Right ventricle myocardium inferior (tissue), 1 donor: Measurements from ENCODE around the gene LCN10. TPM values are rescaled to one million over a fixed set of nuclear protein-coding genes. Genes with fewer than 3 reads are reported as not detected.
"Not testable (repeated sequence)": the region's sequence is repeated elsewhere in the genome, so short reads cannot be mapped to it uniquely, and the experiment has no call there.

ENCODE experiments used
- ATAC-seq: fragments of 200-7000 bp; cut with Tn5 transposase; one replicate; pipeline ENCODE4 v1.9.1; 2020; ENCODE audit warnings: mild to moderate bottlenecking, moderate library complexity
- DNase-seq: peaks from one replicate; pipeline ENCODE4 v3.0.0; 2021; ENCODE audit errors: missing footprints
- intact Hi-C: fragments of 100-400 bp; cut with DNase I; formaldehyde crosslinking; loops from one replicate; pipeline ENCODE4 v1.11.0; 2022
- long read RNA-seq: library from polyadenylated mRNA; unstranded; transcript quantifications from one replicate; pipeline ENCODE4 v2.0.0, GENCODE V29; 2021
- total RNA-seq: library from RNA; stranded (reverse); fragmentation: NEBNext Ultra II Directional; extraction: Animal tissue kit (Norgen Biotek cat#: 25700); gene quantifications from one replicate; pipeline ENCODE4 v1.2.1, GENCODE V29; 2021
- donor health status: DM: no; HTN: yes; CAD: no; lungs with severe emphysema.

The LCN10 gene
- total RNA-seq: 11.3 TPM
- long read RNA-seq, partial matches to known transcripts: 0 of 3 reads
- long read RNA-seq, other reads (novel, unspliced or antisense): 1 of 3 reads

DNA sequence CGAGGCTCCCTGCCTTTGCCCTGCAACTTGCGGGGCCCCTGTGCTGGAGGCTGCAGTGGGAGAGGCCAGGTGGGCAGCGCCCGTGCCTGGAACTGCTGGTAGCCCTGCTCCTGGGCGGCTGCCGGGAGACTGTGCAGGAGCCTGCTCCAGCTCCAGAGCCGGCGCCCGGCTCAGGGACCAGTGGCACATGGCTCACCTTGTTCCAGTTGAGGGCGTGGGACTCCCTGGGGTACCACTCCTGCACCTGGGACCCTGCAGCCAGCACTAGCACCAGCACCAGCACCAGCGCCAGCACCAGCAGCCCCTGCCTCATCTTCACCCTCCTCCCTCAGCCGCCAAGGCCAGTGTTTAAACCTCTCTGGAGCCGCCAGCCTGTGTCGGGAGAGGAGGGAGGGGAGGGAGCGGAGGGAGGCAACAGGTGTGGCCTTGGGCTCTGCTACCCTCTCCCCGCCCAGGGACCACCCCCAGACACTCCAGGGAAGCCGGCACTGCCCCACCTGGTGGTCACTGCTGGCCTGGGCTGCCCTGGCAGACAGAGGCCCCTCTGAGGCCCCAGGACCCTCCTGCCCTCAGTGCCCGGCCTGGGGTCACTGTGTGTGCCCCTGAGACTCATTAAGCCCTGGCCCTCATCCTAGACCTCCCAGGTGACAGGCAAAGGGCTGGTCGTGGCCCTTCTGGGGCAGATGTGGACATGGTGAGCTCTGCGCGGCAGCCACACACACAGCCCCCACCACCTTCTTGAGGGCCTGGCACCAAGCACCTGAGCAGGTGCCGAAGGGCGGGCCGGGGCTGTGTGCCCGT, at the start of gene LCN10:
Gene LCN10, minus strand, starts transcription at position 350 of the 801 bp plus-strand sequence. Its CDS starts 37 bp downstream, at position 313.
- peak; percentile 66 for DNase-seq
- no peak for ATAC-seq
- intact Hi-C loops: no loop called here

DNA sequence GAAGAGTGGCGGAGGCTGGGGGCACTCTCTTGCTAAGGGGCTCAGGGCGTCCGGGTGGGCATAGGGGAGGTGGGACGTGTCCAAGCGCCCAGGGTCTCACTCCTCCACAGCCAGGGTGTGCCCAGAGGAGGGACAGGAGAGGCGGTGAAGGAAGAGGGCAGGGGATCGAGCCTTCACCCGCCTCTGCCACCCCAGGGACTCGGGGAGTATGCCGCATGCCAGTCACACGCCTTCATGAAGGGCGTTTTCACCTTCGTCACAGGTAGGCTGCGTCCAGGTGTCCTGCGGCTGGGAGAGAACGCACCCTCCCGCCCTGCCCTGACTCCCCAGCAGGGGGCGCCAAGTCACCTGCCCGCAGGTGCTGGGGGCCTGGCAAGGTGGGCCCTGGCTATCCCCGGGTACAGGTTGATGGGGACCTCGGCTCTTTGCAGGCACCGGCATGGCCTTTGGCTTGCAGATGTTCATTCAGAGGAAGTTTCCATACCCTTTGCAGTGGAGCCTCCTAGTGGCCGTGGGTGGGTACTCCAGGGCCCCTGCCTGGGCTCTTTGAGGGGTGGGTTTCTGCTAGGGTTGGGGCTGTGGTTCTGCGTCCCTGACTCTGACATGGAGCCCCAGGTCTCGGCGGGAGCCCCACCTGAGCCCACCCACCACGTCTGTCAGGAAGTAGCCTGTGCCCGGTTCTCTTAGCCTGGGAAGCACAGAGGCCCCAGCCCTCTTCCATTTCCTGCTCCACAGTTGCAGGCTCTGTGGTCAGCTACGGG, 49.0 kb upstream of the LCN10 start:
- DNase-seq (no peak), ATAC-seq (no peak)
- intact Hi-C loops: loop anchor here (1.0 to 5.0 kb wide), 4 partner anchors 16 to 431 kb away; partner anchors contain the start of genes C8G, FBXW5, PHPT1 and RABL6

DNA sequence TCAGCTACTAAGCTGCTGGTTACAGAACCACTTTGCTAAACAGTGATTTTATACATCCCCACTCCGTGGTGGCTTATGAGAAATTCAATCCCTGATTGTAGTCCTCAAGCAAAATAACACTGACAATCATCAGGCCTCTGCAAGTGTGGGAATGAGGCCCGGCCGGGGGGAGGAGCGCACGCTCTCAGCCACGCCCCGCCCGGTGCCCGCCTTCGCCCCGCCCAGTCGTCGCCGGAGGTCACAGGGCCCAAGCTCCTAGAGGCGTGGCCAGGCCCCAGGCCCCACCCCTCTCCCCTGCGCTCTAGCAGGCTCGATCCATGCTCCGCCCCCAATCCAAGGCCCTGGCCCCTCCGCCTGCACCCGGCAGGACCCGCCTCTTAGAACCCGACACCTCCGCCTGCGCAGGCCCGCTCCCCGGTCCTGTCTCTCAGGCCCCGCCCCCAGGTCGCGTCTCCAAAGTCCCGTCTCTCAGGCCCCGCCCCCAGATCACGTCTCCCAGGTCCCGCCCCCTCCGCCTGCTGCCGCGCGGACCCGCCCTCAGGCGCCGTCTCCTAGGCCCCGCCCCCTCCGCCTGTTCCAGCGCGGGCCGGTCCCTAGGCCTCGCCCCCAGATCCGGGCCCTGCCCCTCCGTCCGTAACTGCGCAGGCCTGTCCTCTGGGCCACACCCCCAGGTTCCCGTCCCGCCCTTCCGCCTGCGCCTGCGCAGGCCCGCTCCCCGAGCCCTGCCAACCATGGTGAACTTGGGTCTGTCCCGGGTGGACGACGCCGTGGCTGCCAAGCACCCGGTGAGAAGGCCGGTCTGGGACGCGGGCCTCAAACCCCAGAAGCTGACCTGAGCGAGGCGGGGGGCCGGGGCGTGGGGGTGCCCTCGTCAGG, 48.1 kb upstream of the LCN10 start, which contains the start of gene TMEM141:
Gene TMEM141, plus strand, starts transcription at position 705 of the 876 bp plus-strand sequence. Its CDS starts 27 bp downstream, at position 732.
- ATAC-seq: peak; percentile 96
- intact Hi-C loops: loop anchor here (1.0 to 5.0 kb wide), 4 partner anchors 16 to 431 kb away; partner anchors contain the start of genes C8G, FBXW5, PHPT1 and RABL6
- DNase-seq: peak; percentile 100

DNA sequence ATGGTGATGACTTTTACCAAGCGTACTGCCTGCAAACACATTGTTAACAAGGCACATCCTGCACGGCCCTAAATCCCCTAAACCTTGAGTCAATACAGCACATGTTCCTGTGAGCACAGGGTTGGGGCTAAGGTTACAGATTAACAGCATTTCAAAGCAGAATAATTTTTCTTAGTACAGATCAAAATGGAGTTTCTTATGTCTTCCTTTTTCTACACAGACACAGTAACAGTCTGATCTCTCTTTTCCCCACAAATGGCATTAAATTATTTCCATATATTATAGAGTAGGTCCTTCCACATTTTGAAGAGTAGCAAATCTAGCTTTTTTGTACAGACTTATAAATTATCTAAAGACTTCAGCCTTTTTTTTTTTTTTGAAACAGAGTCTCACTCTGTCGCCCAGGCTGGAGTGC, 46.8 kb upstream of the LCN10 start:
- no peak for ATAC-seq
- intact Hi-C loops: loop anchor here (10.0 kb wide), 1 partner anchor 275 kb away; no protein-coding TSS in a partner anchor
- no peak for DNase-seq

DNA sequence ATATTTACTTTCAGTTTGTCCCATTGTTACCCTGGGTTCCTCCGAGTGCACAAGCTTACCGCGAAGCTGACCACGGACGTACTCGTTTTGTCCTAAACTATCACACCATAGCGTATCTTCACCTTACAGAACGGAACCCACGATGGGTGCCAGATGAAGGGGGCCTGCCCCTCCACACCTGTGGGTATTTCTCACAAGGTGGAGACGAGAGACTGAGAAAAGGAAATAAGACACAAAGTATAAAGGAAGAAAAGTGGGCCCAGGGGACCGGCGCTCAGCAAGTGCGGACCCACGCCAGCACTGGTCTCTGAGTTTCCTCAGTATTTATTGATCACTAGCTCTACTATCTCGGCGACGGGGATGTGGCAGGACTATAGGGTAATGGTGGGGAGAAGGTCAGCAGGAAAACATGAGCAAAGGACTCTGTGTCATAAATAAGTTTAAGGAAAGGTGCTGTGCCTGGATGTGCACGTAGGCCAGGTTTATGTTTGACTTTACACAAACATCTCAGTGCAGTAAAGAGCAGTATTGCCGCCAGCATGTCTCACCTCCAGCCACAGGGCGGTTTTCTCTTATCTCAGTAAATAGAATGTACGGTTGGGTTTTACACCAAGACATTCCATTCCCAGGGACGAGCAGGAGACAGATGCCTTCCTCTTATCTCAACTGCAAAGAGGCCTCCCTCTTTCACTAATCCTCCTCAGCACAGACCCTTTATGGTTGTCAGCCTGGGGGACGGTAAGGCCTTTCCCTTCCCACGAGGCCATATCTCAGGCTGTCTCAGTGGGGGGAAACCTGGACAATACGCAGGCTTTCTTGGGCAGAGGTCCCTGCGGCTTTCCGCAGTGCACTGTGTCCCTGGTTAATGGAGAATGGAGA, 46.1 kb upstream of the LCN10 start:
- DNase-seq, ATAC-seq: not testable (repeated sequence)
- intact Hi-C loops: loop anchor here (10.0 kb wide), 1 partner anchor 276 kb away; no protein-coding TSS in a partner anchor

DNA sequence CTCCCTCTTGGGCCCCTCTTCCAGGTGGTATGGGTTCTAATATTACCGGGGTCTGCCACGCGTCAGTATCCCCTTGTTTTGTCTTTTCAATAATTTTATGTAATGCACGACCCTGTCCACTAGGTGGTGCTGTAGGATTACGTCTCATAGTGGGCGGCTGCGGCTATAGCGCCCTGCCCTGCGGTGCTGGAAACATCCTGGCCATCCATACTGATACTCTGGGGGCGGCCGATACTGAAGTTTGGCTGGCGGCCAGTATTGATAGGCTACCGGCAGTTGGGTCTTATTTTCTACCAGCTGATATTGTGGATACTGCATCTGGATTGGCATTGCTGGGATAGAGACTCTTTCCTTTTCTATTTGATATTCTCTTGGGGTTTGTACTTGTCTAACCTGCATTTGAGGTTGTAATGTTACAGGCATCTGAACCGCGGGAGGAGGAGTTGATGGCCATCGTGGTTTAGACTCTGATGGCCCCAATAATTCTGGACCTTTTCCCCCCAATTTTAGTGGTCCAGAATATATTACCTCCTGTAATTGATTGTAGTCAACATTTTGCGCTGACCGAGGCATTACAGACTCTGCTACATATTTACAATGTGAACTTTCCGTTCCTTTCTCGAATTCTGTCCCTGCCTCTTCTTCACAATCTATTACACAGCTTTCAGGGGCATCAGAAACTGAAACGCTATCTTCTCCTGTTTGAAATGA, 45.1 kb upstream of the LCN10 start:
- peak; percentile 86 for DNase-seq
- intact Hi-C loops: loop anchor here (2.0 to 10.0 kb wide), 2 partner anchors 247 to 277 kb away; no protein-coding TSS in a partner anchor
- ATAC-seq: no peak

DNA sequence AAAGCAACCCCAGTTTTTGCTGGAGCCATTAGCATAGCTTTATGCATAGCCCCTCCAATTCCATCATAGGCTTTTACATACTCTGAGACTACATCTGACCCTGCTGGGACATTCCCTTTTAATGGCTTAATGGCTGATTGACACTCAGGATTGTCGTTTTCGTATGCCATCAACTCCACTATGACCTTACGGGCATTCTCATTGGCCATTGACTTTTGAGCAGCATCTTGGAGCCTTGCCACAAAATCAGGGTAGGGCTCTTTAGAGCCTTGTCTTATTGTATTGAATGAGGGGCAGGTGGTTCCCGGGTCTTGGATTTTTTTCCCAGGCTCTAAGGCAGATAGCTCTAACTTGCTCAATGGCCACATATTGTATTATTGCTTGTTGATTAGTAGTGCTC, 44.2 kb upstream of the LCN10 start:
- not testable (repeated sequence) for DNase-seq, ATAC-seq
- intact Hi-C loops: loop anchor here (2.0 to 10.0 kb wide), 2 partner anchors 248 to 278 kb away; no protein-coding TSS in a partner anchor

DNA sequence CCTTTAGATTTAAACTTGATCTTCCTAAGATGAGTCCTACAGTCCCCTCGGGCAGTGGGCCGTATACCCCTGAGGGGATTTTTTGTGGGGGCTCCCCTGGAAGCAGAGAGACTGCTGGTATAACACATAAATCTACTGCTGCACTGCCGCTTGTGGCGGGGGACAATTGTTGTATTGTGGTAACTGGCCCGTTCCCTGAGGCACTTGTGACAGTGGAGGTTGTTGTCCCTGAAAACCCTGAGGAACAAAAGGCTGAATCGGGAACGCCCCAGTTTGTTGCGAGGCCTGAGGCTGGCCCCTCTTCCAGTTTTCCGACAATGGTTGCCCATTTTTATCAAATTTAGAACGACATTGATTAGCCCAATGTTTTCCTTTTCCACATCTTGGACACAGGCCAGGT, 43.7 kb upstream of the LCN10 start:
- DNase-seq: no peak
- no peak for ATAC-seq
- intact Hi-C loops: loop anchor here (2.0 to 10.0 kb wide), 2 partner anchors 248 to 278 kb away; no protein-coding TSS in a partner anchor

DNA sequence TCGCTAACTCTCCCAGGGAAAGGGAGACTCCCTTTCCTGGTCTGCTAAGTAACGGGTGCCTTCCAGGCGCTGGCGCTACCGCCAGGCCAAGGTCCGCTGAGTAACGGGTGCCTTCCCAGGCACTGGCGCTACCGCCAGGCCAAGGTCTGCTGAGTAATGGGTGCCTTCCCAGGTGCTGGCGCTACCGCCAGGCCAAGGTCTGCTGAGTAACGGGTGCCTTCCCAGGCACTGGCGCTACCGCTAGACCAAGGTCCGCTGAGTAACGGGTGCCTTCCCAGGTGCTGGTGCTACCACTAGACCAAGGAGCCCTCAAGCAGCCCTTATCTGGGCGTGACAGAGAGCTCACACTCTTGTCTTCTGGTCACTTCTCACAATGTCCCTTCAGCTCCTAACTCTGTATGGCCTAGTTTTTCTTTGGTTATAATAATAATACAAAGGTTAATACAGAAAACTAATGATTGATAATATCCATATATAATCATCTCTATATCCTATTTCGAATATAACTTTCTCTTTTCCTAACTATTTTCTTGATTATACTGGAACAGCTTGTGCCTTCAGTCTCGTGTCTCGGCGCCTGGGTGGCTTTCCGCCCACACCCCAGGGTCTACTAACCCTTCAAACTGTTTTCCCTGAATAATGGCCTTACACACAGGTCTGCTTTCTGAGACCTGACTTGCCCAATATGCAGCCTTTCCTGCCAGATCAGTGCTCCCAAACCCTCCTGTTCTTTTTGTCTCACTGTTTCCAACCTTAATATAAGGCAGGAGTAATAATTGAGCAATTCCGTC, 43.0 kb upstream of the LCN10 start:
- not testable (repeated sequence) for ATAC-seq
- intact Hi-C loops: loop anchor here (2.0 to 10.0 kb wide), 2 partner anchors 249 to 279 kb away; no protein-coding TSS in a partner anchor

DNA sequence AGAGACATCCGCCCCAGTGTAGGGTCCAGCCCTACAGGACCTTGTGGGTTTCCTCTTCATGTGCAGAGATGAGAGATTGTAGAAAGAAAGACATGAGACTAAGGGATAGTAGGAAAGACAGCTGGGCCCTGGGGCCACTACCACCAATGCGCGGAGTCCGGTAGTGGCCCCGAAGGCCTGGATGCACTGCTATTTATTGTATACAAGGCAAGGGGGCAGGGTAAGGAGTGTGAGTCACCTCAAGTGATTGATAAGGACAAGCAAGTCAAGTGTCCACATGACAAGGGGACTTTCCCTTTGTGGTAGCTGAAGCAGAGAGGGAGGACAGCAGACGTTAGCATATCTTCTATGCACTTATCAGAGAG, 42.2 kb upstream of the LCN10 start:
- no peak for ATAC-seq
- intact Hi-C loops: loop anchor here (10.0 kb wide), 1 partner anchor 280 kb away; no protein-coding TSS in a partner anchor
- no peak for DNase-seq

More for the DNA sequence above, 43.0 kb upstream of the LCN10 start:
- DNase-seq: not testable (repeated sequence)

DNA sequence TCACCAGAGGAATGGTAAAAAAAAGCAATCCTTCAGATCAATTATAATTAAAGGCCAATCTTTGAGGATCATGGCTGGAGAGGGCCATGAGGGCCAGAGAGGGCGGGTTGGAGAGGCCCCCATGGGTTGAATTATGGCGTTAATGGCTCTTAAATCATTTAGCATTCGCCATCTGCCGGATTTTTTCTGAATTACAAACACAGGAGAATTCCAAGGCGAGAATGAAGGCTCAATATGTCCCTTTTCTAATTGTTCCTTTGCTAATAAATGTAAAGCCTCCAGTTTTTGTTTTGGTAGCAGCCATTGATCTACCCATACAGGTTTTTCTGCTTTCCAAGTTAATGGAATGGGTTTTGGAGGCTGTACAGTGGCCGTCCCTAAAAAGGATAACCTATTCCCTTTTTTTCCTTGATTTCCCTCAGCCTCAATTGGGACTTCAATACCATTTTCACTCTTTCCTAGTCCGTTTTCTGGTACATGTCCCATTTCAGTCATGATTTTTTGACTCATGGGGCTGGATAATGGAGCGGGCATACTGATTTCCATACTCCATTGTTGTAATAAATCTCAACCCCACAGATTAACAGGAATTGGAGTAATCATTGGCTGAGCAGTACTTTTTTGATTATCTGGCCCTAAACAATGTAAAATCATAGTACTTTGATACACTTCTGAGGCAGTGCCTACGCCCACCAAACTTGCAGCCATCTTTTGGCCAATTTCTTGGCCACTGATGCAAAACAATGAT, 41.7 kb upstream of the LCN10 start:
- ATAC-seq: no peak
- intact Hi-C loops: loop anchor here (10.0 kb wide), 1 partner anchor 280 kb away; no protein-coding TSS in a partner anchor
- DNase-seq: no peak

DNA sequence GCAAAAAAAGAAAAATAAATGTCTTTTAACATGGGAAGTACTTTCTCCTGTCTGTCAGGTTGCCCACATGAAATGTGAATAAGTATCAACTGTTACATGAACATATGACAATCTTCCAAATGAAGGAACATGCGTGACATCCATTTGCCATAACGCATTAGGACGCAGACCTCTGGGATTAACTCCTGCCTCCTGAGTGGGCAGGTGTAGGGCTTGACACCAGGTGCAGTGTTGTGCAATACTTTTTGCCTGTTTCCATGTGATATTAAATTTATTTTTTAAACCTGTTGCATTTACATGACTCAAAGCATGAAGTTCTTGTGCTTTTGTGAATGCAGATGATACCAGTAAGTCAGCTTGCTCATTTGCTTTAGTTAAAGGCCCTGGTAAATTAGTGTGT, 39.7 kb upstream of the LCN10 start:
- intact Hi-C loops: loop anchor here (10.0 kb wide), 1 partner anchor 282 kb away; no protein-coding TSS in a partner anchor
- ATAC-seq: no peak

DNA sequence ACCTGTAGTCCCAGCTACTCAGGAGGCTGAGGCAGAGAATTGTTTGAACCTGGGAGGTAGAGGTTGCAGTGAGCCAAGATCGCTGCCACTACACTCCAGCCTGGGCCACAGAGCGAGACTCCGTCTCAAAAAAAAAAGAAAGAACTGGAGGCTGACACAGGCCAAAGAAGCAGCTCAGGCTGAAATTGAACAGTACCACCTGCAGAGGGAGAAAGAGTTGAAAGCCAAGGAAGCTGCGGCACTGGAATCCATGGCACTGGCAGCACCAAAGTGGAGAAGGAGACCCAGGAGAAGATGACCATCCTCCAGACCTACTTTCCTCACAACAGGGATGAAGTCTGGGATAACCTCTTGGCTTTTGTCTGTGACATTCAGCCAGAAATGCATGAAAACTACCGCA, 37.1 kb upstream of the LCN10 start:
- DNase-seq: no peak
- ATAC-seq: no peak
- intact Hi-C loops: loop anchor here (10.0 kb wide), 1 partner anchor 285 kb away; no protein-coding TSS in a partner anchor

More for the DNA sequence above, 39.7 kb upstream of the LCN10 start:
- no peak for DNase-seq

DNA sequence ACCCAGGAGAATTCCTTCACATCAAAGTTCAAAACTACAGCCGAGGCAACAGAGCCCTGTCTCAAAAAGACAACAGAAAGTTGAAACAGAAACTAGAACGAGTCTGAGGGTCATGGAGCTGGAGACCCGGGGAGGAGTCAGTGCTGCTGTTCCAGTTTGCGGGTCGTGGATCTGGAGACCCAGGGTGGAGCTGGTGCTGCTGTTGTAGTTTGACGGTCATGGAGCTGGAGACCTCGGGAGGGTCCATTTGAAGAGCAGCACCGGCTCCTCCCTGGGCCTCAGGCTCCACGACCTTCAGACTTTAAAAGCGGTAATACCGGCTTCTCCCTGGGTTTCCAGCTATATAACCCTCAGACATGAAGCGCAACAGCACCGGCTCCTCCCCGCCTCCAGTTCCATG, 34.6 kb upstream of the LCN10 start:
- intact Hi-C loops: no loop called here
- DNase-seq: no peak
- ATAC-seq: no peak

DNA sequence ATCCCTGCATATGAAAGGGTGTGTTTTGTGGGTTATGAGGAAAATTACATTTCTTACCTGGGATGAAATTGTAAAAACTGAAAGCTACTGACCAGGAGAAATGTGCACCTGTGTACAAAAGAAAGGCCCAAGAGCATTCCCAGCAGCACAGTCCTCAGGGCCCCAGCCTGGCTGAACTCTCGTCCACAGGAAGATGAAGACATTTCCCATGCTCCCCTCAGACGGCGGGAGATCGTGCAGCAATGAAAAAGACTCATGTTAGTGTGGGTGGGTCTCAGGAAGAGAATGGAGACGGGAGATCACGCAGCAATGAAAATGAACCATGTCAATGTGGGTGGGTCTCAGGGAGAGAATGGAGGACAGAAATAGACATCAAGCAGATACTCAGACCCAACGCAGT, 34.2 kb upstream of the LCN10 start:
- ATAC-seq (no peak), DNase-seq (no peak)
- intact Hi-C loops: no loop called here
